Measurements from ENCODE around the gene AMBRA1.

DNA sequence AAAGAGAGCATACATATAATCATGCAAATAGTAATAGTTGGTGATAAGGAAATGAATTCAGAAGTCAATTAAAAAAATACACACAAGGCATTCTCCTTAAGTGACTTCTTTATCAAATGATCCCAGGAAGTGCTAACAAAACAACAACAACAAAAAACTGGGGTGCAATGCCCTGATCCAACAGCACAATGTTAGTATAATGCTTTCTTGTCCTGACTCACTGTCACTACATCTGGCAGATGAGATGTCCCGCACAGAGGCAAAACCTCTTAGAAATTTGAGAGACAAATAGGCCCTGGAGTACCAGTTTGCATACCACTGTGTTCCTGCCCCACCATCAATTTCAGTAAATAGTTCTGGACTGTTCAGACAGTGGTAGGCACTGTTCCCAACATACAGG is 11.0 kb upstream of the AMBRA1 start:
- TF ChIP-seq CTCF (IDR thresholded peaks at IDR 0.05; ENCODE audit: insufficient read depth, low read length) (no peak), POLR2AphosphoS5 (IDR thresholded peaks at IDR 0.05; ENCODE audit: low read depth) (no peak)
- TF ChIP-seq, protein P1, sequence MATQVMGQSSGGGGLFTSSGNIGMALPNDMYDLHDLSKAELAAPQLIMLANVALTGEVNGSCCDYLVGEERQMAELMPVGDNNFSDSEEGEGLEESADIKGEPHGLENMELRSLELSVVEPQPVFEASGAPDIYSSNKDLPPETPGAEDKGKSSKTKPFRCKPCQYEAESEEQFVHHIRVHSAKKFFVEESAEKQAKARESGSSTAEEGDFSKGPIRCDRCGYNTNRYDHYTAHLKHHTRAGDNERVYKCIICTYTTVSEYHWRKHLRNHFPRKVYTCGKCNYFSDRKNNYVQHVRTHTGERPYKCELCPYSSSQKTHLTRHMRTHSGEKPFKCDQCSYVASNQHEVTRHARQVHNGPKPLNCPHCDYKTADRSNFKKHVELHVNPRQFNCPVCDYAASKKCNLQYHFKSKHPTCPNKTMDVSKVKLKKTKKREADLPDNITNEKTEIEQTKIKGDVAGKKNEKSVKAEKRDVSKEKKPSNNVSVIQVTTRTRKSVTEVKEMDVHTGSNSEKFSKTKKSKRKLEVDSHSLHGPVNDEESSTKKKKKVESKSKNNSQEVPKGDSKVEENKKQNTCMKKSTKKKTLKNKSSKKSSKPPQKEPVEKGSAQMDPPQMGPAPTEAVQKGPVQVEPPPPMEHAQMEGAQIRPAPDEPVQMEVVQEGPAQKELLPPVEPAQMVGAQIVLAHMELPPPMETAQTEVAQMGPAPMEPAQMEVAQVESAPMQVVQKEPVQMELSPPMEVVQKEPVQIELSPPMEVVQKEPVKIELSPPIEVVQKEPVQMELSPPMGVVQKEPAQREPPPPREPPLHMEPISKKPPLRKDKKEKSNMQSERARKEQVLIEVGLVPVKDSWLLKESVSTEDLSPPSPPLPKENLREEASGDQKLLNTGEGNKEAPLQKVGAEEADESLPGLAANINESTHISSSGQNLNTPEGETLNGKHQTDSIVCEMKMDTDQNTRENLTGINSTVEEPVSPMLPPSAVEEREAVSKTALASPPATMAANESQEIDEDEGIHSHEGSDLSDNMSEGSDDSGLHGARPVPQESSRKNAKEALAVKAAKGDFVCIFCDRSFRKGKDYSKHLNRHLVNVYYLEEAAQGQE (IDR thresholded peaks at IDR 0.05; ENCODE audit: insufficient replicate concordance, low read depth) = no peak
